Brain microvascular endothelial cell (primary cell): ENCODE measurements around the gene HSPB2.
"Not testable (repeated sequence)": the region's sequence is repeated elsewhere in the genome, so short reads cannot be mapped to it uniquely, and the experiment has no call there.

Experiments used
- DNase-seq: peaks from one replicate; pipeline ENCODE4 v3.0.0-alpha.2; 2020
- H3K27ac ChIP-seq: fragments of 250-450 bp; sonication (Bioruptor Pico); 2 replicates; pipeline ENCODE4 v1.5.1; 2020; ENCODE audit warnings: mild to moderate bottlenecking, moderate library complexity
- H3K27me3 ChIP-seq: fragments of 250-450 bp; sonication (Bioruptor Pico); replicated peaks from 2 replicates; pipeline ENCODE4 v1.5.1; 2020; ENCODE audit warnings: mild to moderate bottlenecking
- H3K36me3 ChIP-seq: fragments of 250-450 bp; sonication (Bioruptor Pico); replicated peaks from 2 replicates; pipeline ENCODE4 v1.5.1; 2020; ENCODE audit warnings: mild to moderate bottlenecking
- H3K4me3 ChIP-seq: 2 replicates; pipeline ENCODE4 v1.5.1; 2011; ENCODE audit warnings: low read depth, mild to moderate bottlenecking, control low read depth, low read length, moderate library complexity
- CTCF ChIP-seq: IDR thresholded peaks from 2 replicates; pipeline ENCODE4 v1.5.1; 2011; ENCODE audit warnings: low read depth, mild to moderate bottlenecking, moderate library complexity, low read length, control low read depth, inconsistent platforms; ENCODE audit errors: missing control alignments
- in situ Hi-C: cut with HindIII; loops from 2 replicates; pipeline ENCODE4 v1.10.0; 2017; ENCODE audit warnings: low sequenced_read_pairs, low pct_ligation_motif_present

Gene HSPB2

GRCh38 chr11:111878385-111878848 lies 34.1 kb upstream of the HSPB2 start:
- peak overlapping the region; percentile 89 for H3K4me3 ChIP-seq
- H3K27me3 ChIP-seq = no peaks in the 10 kb centered on the region
- H3K27ac ChIP-seq = peak overlapping the region; percentile 96
- H3K36me3 ChIP-seq = peaks cover 2% of the 10 kb centered on the region
- in situ Hi-C loops = no loop called here
- no peak for TF ChIP-seq CTCF
- no peak for DNase-seq

- H3K27me3 ChIP-seq = no peaks in the 10 kb centered on the region
- in situ Hi-C loops = no loop called here
- peak; percentile 97 for DNase-seq
- peaks cover 2% of the 10 kb centered on the region for H3K36me3 ChIP-seq
- H3K27ac ChIP-seq = peak within 1 kb of the TSS; percentile 96
- H3K4me3 ChIP-seq = peak within 1 kb of the TSS; percentile 89
- TF ChIP-seq CTCF = peak; percentile 96
Observed at GRCh38 chr11:111878849-111879636, 33.5 kb upstream of the HSPB2 start, which contains the start of the genes CFAP68 and FDXACB1. Gene CFAP68, plus strand, starts transcription at chr11:111879541. Its CDS starts 20 bp downstream, at chr11:111879561. Gene FDXACB1, minus strand, starts transcription at chr11:111879165. Its CDS starts 33 bp downstream, at chr11:111879132.

GRCh38 chr11:111879637-111879960 lies 32.9 kb upstream of the HSPB2 start:
- peak overlapping the region; percentile 96 for H3K27ac ChIP-seq
- no peaks in the 10 kb centered on the region for H3K27me3 ChIP-seq
- no peak for TF ChIP-seq CTCF
- in situ Hi-C loops = no loop called here
- peak overlapping the region; percentile 89 for H3K4me3 ChIP-seq
- H3K36me3 ChIP-seq = peaks cover 2% of the 10 kb centered on the region
- no peak for DNase-seq

- H3K4me3 ChIP-seq = no peak overlapping the region
- H3K36me3 ChIP-seq = no peaks in the 10 kb centered on the region
- in situ Hi-C loops = no loop called here
- H3K27ac ChIP-seq = no peak overlapping the region
- TF ChIP-seq CTCF = no peak
- no peak for DNase-seq
- no peaks in the 10 kb centered on the region for H3K27me3 ChIP-seq
Observed at GRCh38 chr11:111882202-111882601, 30.3 kb upstream of the HSPB2 start.

- H3K4me3 ChIP-seq, in situ Hi-C loops, H3K27me3 ChIP-seq, DNase-seq, H3K27ac ChIP-seq, H3K36me3 ChIP-seq: not testable (repeated sequence)
Observed at GRCh38 chr11:111885053-111885452, 27.5 kb upstream of the HSPB2 start.

GRCh38 chr11:111886032-111886431 lies 26.5 kb upstream of the HSPB2 start:
- H3K36me3 ChIP-seq = no peaks in the 10 kb centered on the region
- no peak for TF ChIP-seq CTCF
- no peak overlapping the region for H3K27ac ChIP-seq
- in situ Hi-C loops = no loop called here
- H3K27me3 ChIP-seq = no peaks in the 10 kb centered on the region
- no peak for DNase-seq
- H3K4me3 ChIP-seq = no peak overlapping the region
